GM12872 (cell line): Measurements from ENCODE around the gene PTPRC.

Experiments used
- TF ChIP-seq, protein P1 (sequence below): IDR thresholded peaks from 3 replicates; pipeline ENCODE4 v1.5.1; 2011; ENCODE audit warnings: low read depth, mild to moderate bottlenecking, low read length, moderate library complexity; ENCODE audit not compliant: insufficient read depth

The PTPRC gene

DNA sequence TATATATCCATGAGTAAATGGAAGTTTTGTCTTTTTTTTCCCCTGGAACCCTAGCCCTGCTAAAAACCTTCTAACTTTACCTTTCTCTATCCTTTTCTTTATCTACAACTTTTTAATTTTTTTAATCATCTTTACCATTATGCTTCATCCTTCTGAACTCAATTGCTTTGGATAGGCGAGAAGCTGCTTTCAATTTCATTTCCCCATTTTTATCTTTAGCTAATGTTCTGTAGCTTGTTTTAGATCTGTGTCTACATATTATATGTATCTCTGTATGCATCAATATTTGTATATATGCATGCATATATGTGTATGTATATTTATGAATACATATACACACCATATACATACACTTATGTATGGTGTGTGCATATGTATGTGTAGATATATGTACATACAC, 57.4 kb downstream of the PTPRC start:
- TF ChIP-seq, protein P1, sequence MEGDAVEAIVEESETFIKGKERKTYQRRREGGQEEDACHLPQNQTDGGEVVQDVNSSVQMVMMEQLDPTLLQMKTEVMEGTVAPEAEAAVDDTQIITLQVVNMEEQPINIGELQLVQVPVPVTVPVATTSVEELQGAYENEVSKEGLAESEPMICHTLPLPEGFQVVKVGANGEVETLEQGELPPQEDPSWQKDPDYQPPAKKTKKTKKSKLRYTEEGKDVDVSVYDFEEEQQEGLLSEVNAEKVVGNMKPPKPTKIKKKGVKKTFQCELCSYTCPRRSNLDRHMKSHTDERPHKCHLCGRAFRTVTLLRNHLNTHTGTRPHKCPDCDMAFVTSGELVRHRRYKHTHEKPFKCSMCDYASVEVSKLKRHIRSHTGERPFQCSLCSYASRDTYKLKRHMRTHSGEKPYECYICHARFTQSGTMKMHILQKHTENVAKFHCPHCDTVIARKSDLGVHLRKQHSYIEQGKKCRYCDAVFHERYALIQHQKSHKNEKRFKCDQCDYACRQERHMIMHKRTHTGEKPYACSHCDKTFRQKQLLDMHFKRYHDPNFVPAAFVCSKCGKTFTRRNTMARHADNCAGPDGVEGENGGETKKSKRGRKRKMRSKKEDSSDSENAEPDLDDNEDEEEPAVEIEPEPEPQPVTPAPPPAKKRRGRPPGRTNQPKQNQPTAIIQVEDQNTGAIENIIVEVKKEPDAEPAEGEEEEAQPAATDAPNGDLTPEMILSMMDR, result no peak

DNA sequence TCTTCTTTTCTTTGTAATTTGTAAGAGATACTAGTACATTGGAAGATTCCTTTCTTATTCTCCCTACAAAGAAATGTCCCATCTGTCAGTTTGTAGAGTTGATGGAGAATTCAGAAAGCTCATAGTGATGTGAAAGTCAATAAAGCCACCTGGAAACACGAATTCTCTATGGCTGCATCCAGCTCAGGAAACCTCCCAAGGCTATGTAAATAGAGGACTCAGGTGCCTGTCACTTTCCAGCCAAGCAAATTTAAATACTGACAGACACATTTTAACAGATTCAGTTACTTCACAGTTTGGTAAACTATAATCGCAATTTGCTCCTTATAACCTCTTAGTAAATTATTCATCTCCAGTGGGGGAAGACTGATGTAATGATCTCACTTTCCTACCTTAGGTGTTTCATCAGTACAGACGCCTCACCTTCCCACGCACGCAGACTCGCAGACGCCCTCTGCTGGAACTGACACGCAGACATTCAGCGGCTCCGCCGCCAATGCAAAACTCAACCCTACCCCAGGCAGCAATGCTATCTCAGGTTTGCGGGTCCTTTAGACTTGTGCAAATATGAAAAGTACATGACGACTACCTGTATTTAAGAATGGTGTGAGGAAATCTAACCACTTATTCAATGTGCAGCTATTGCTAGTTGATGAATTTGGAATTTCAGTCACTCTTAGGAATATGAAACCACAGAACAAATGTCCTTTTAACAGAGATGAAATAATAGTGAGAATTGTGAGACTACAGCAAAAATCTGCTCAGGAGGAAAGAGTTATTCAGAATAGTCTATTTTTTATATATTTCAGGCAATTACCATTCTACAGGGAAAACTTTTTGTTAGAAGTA, 60.6 kb downstream of the PTPRC start:
- TF ChIP-seq, protein P1, result peak; percentile 33; the same call in 1 of the 3 replicates

DNA sequence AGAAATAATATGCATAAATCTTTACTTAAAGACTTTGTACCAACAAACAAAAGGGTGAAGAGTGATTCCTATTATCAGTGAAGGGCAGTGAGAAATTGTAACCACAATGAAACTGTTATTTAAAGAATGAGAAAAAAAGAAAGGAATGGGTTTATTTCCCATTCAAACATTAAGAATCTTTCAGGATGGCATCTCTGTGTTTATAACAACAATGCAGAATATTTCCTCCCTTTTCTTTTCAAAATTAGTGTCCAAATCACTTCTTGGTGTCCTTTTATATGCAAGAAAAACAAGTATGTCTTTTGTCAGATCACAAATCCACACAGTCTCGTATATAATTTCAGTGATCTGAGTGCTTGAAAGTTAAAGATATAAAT, 61.2 kb downstream of the PTPRC start:
- TF ChIP-seq, protein P1, result no peak

DNA sequence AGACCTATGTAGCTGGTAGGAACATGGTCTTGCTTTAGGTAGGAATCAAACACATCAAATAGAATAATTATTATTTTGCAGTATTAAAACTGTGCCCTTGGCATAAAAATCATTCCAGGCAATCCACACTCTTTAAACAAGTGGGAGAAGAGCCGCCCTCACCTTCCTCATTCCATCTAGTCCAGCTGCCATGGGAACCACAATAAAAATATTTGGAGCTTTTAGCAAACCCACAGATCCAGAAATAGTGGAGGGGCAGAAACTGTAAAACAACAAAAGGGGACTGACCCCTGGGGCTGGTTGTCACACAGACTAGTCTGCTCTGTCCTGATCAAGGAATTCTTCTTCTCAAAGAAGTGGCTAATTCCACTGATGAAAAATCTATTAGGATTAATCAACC, 61.6 kb downstream of the PTPRC start:
- TF ChIP-seq, protein P1, result no peak

DNA sequence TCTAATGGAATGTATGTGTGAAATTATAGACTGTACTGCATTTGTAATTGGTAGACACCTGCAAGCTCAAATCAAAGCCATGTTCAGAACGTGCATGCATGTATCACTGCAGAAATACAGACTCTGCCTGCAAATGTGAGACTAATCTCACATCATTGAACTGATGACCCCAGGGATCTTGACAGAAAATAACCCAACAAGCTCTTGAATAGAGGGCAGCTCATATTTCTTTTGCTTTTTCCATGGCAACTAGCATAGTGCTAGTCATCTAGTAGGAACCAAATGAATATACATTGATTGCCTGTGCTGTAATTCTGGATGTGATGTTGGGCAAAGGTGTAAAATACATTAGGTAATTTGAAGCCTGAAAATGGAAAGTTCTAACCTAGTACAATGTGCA, 62.4 kb downstream of the PTPRC start:
- TF ChIP-seq, protein P1, result no peak

DNA sequence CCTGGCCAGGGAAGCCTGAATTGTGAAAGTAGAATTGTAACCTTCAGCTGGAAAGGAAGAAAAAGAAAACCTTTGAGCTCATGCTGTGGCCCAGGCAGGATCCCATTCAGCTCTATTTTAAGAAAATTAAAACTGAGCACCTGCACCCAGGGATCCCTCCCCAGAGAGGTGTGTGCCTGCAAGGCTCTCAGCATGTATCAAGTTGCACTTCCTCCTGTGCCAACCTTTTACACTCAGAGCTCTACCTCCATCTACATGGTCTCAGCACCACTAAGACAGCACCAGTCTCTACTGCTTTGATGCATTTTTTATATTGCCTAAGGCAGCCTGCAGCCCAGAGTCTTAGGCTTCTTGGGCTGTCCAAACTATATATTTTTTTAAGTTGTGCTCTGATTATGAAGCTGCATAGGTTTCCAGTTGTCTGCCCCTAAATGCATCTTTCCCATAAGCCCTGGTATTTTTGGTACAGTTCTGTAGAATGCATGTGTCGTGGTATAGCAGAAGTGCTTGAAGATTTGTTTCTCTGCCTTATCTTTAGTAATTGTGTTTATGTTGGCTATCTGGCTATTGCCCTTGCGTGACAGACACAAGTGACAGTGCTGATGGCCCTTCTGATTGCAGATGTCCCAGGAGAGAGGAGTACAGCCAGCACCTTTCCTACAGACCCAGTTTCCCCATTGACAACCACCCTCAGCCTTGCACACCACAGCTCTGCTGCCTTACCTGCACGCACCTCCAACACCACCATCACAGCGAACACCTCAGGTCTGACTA, 63.1 kb downstream of the PTPRC start:
- TF ChIP-seq, protein P1, result no peak

DNA sequence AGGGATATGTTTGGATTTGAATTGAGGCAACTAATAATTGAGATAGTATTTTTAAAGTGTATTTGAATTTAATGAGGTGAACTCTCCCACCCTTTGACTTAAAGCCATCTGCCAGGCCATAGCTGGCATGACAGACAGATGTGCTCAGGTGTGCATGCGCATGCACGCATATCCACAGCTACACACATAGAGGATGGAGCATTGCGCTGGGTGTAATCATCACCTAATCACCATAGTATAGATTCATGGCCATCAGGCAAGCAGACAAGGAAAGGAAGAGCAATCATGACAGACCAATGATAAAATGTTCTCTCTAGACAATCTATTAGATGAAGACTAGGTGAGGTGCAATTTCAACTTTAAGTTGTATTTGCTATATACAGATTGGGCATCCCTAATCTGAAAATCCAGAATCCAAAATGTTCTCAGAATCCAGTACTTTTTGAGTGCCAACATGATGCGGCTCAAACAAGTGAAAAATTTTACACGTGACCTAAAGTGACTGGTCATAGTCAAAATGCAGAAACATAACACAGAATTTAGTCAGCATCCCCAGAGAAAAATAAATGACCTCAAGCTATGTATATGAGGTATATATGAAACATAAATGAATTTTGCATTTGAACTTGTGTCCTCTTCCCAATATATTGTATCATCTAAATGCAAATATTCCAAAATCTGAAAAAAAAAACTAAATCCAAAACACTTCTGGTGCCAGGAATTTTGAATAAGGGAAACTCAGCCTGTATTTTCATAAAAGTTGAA, 70.1 kb downstream of the PTPRC start:
- TF ChIP-seq, protein P1, result no peak
